K562 (cell line): Measurements from ENCODE around the gene PIH1D1. TPM values are rescaled to one million over a fixed set of nuclear protein-coding genes. Genes with fewer than 3 reads are reported as not detected.

Experiments
- ARHGAP35 ChIP-seq: fragments of 450-650 bp; IDR thresholded peaks from 2 replicates; pipeline ENCODE4 v1.6.1; 2018; ENCODE audit not compliant: partially characterized antibody
- BCLAF1 ChIP-seq, 2 experiments: fragments of 450-650 bp in 1 of 2; IDR thresholded peaks; 2 replicates each; pipeline ENCODE4 v1.6.1; 2011 to 2017; ENCODE audit warnings: low read depth in 2 of 2, antibody characterized with exemption in 1 of 2, borderline replicate concordance in 1 of 2, low read length in 1 of 2, mild to moderate bottlenecking in 1 of 2, mixed read lengths in 1 of 2; ENCODE audit not compliant: control insufficient read depth in 1 of 2
- CHD7 ChIP-seq: fragments of 200-600 bp; sonication (generic); IDR thresholded peaks from one replicate; pipeline ENCODE4 v1.6.1; 2012; ENCODE audit warnings: mild to moderate bottlenecking, low read depth, low read length, inconsistent platforms
- FIP1L1 ChIP-seq: fragments of 200-400 bp; formaldehyde crosslinking; IDR thresholded peaks from 2 replicates; pipeline ENCODE4 v1.6.1; 2018; ENCODE audit warnings: mild to moderate bottlenecking, low read depth, low read length; ENCODE audit not compliant: poor library complexity, severe bottlenecking
- KDM5B ChIP-seq: fragments of 200-600 bp; sonication (generic); IDR thresholded peaks from 2 replicates; pipeline ENCODE4 v1.6.1; 2012; ENCODE audit warnings: low read depth, mild to moderate bottlenecking, moderate library complexity, low read length, control low read depth, inconsistent platforms; ENCODE audit not compliant: insufficient replicate concordance
- L3MBTL2 ChIP-seq: fragments of 450-650 bp; IDR thresholded peaks from 2 replicates; pipeline ENCODE4 v1.6.1; 2016; ENCODE audit warnings: mild to moderate bottlenecking, moderate library complexity
- LEF1 ChIP-seq: fragments of 450-650 bp; IDR thresholded peaks from 2 replicates; pipeline ENCODE4 v1.6.1; 2016; ENCODE audit warnings: mild to moderate bottlenecking
- NCOA6 ChIP-seq: fragments of 450-650 bp; IDR thresholded peaks from 2 replicates; pipeline ENCODE4 v1.6.1; 2017; ENCODE audit warnings: mild to moderate bottlenecking
- PHB ChIP-seq: fragments of 250-450 bp; sonication (Bioruptor Pico); IDR thresholded peaks from 2 replicates; pipeline ENCODE4 v1.5.0; 2021
- RBFOX2 ChIP-seq: fragments of 200-400 bp; formaldehyde crosslinking; IDR thresholded peaks from 2 replicates; pipeline ENCODE4 v1.6.1; 2017; ENCODE audit warnings: low read depth, mild to moderate bottlenecking, low read length, moderate library complexity
- SAFB ChIP-seq: fragments of 200-400 bp; formaldehyde crosslinking; IDR thresholded peaks from 2 replicates; pipeline ENCODE4 v1.6.1; 2017; ENCODE audit warnings: low read depth, low read length, borderline replicate concordance
- SMARCE1 ChIP-seq: fragments of 450-650 bp; IDR thresholded peaks from 2 replicates; pipeline ENCODE4 v1.7.1; 2016; ENCODE audit warnings: mild to moderate bottlenecking
- SREBF1 ChIP-seq: fragments of 150-350 bp; IDR thresholded peaks from 2 replicates; pipeline ENCODE4 v1.6.1; 2014; ENCODE audit warnings: antibody characterized with exemption, low read depth, low read length, borderline replicate concordance
- ZNF551 ChIP-seq: fragments of 250-450 bp; sonication (Bioruptor Pico); IDR thresholded peaks from 2 replicates; pipeline ENCODE4 v1.5.0; 2021; ENCODE audit warnings: mild to moderate bottlenecking, moderate library complexity
- polyA plus RNA-seq, 8 experiments: library from polyadenylated mRNA; depleted of rRNA in 4 of 8; stranded (reverse) in 5 of 8; unstranded in 3 of 8; fragments of >200 nt; fragmentation: Nextera tagmentation in 2 of 8; fragmentation: Illumina TruSeq in 1 of 8; extraction: Ambion mirVana in 2 of 8; extraction: Trizol in 1 of 8; gene quantifications; 2 replicates each; pipeline versions ENCODE4 v1.2.1 to v1.2.3, GENCODE V29; 2011 to 2014; ENCODE audit warnings: inconsistent platforms in 1 of 8, missing spikeins in 1 of 8
- total RNA-seq, 7 experiments: library from RNA; depleted of rRNA in 6 of 7; stranded (reverse); fragments of >200 nt in 6 of 7; fragmentation: Illumina TruSeq in 2 of 7; extraction: Trizol in 2 of 7; gene quantifications; 2 replicates each; pipeline versions ENCODE4 v1.2.1 to v1.2.3, GENCODE V29; 2011 to 2021; ENCODE audit warnings: low replicate concordance in 1 of 7

The PIH1D1 gene
- total and polyA plus RNA-seq, 9 of the 15 experiments (the other 6 are each of a cell fraction or from before 2014, with no cell fraction given) = 26.5 to 224 (median 137) TPM

- TF ChIP-seq PHB (CRISPR knock-in tag) = no peak
- peak; percentile 1 for TF ChIP-seq KDM5B
- no peak for TF ChIP-seq SMARCE1
- TF ChIP-seq ARHGAP35 = no peak
- TF ChIP-seq RBFOX2 = peak; percentile 80
- TF ChIP-seq FIP1L1 = no peak
- TF ChIP-seq SAFB = peak; percentile 47; the same call in 1 of the 2 replicates
- no peak for TF ChIP-seq CHD7
- no peak for TF ChIP-seq LEF1
- TF ChIP-seq ZNF551 = no peak
- TF ChIP-seq NCOA6 = no peak
- TF ChIP-seq SREBF1 = no peak
- TF ChIP-seq L3MBTL2 = peak; percentile 7; the same call in 1 of the 2 replicates
- no peak for TF ChIP-seq BCLAF1 (IDR thresholded peaks at IDR 0.05; ENCODE audit: borderline replicate concordance in 1 of 2, control insufficient read depth in 1 of 2, low read depth in 2 of 2, low read length in 1 of 2)
Observed at GRCh38 chr19:49431330-49431749, 20.3 kb downstream of the PIH1D1 start (continued).
